Right lobe of liver (tissue), 6 donors: ENCODE results near the gene SLC16A8. TPM values are rescaled to one million over a fixed set of nuclear protein-coding genes. Genes with fewer than 3 reads are reported as not detected.

ENCODE experiments used
- ATAC-seq, 4 donors: fragments of 200-7000 bp; cut with Tn5 transposase; one replicate each; pipeline ENCODE4 v1.9.1; 2020; ENCODE audit warnings: mild to moderate bottlenecking in 4 of 4, moderate library complexity in 4 of 4
- DNase-seq, 3 donors: peaks; one replicate each; pipeline ENCODE4 v3.0.0-alpha.2; 2020
- H3K27ac ChIP-seq, 3 donors: fragments of 200-600 bp; one replicate each; pipeline ENCODE4 v1.8.0; 2022
- H3K27me3 ChIP-seq, 2 donors: fragments of 200-600 bp; one replicate each; pipeline ENCODE4 v1.8.0; 2022
- H3K36me3 ChIP-seq, 4 donors: fragments of 200-600 bp; sonication (generic) in 1 of 4; one replicate each; pipeline versions ENCODE4 v1.5.1 to v1.8.0; 2017 to 2022; ENCODE audit warnings: control low read depth in 1 of 4
- H3K4me1 ChIP-seq, 4 donors: fragments of 200-600 bp; sonication (generic) in 1 of 4; one replicate each; pipeline versions ENCODE4 v1.5.1 to v1.8.0; 2017 to 2022; ENCODE audit warnings: control low read depth in 1 of 4
- H3K4me3 ChIP-seq, 3 donors: fragments of 200-600 bp; one replicate each; pipeline ENCODE4 v1.8.0; 2022
- H3K9me3 ChIP-seq, 4 donors: fragments of 200-600 bp; sonication (generic) in 1 of 4; one replicate each; pipeline versions ENCODE4 v1.5.1 to v1.8.0; 2017 to 2022; ENCODE audit warnings: control low read depth in 1 of 4
- CTCF ChIP-seq, 4 donors: fragments of 200-600 bp in 3 of 4; fragments of 450-650 bp in 1 of 4; IDR thresholded peaks; one replicate each; pipeline versions ENCODE4 v1.5.1 to v1.8.0; 2016 to 2022; ENCODE audit warnings: antibody characterized with exemption in 4 of 4, mild to moderate bottlenecking in 2 of 4
- POLR2A ChIP-seq: fragments of 450-650 bp; IDR thresholded peaks from one replicate; pipeline ENCODE4 v1.6.1; 2017; ENCODE audit warnings: antibody characterized with exemption, mild to moderate bottlenecking
- WGBS: methylation state at CpG from one replicate; pipeline ENCODE4 v1.1.6; 2018; ENCODE audit warnings: low coverage, low lambda C conversion rate; ENCODE audit not compliant: insufficient coverage; ENCODE audit errors: missing lambda C conversion rate; 5-methylcytosine and 5-hydroxymethylcytosine counted together
- intact Hi-C, 2 donors: fragments of 100-400 bp; cut with DNase I; formaldehyde crosslinking; loops; one replicate each; pipeline versions ENCODE4 v1.11.2 to v1.14.1; 2022
- total RNA-seq, 6 experiments: library from RNA; depleted of rRNA in 2 of 6; stranded (reverse); fragments of >200 nt in 2 of 6; fragmentation: NEBNext Ultra II Directional in 3 of 6; extraction: Animal tissue kit (Norgen Biotek cat#: 25700) in 3 of 6; gene quantifications; one replicate each; pipeline versions ENCODE4 v1.1.0 to v1.2.4, GENCODE V29; 2016 to 2023
- donor health status: DM: no; HTN: yes; CAD: no.
- donor health status: DM: no; HTN: no; CAD: no.
- donor health status: DM: no; HTN: no; CAD: no.
- donor health status: DM: no; HTN: yes; CAD: no.
- donor health status: DM: no; HTN: yes; CAD: no.

Gene SLC16A8
- total RNA-seq, 6 experiments from 2014 or later, result not detected

- DNase-seq (peak; percentile 15 to 51 (median 45)), ATAC-seq (no peak)
- intact Hi-C loops, result no loop called here
- H3K27me3 ChIP-seq, result no peaks in the 10 kb centered on the region
- no peaks in the 10 kb centered on the region for H3K9me3 ChIP-seq
- H3K27ac ChIP-seq, result no peak overlapping the region
- peaks cover 0 to 5% (median 0%) of the 10 kb centered on the region in 4 donors for H3K4me1 ChIP-seq
- WGBS, result 30% methylated on average over 2 of the region's 52 CpGs
- H3K4me3 ChIP-seq, result no peak overlapping the region
- no peaks in the 10 kb centered on the region for H3K36me3 ChIP-seq
- TF ChIP-seq POLR2A (no peak), CTCF (IDR thresholded peaks at IDR 0.05) (no peak)
Measured at GRCh38 chr22:38081941-38082828, 1.8 kb downstream of the SLC16A8 start.

- peak in 2 of 3 donors; percentile 21 to 55 for DNase-seq
Measured at GRCh38 chr22:38081636-38081940, 2.4 kb downstream of the SLC16A8 start.

DNA sequence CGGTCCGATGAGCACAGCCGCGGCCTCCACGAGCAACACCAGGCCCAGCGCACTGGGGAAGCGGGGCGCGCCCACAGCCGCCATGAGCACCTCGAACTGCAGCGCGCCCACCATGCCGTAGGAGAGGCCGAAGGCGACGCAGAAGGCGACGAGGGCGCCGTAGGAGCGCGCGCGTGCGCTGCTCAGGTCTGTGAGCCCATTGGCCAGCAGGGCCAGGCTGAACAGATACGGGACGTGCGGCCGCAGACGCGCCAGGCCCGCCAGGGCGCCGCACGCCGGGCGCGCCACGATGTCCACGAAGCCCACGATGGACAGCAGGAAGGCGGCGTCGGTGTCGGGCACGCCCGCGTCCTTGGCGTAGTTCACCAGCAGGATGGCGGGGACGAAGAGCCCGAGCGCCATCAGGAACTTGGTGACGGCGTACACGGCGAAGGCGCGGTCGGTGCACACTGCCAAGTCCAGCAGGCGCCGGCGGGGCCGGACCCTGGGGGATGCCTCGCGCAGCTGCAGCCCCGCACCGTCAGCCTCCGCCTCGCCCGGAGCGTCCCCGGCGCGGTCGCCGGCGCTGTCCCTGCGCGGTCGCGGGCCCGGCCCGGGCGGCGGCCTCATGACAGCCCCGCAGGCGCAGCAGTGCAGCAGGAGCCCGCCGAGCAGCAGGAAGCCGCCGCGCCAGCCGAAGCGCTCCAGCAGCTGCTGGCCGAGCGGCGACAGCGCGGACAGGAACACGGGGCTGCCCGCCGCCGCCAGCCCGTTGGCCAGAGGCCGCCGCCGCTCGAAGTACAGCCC, 2.9 kb downstream of the SLC16A8 start:
- intact Hi-C loops, result no loop called here
- Histone ChIP-seq H3K4me3 (peak overlapping the region in 1 of 3 donors; percentile 31), H3K36me3 (no peaks in the 10 kb centered on the region), H3K27me3 (no peaks in the 10 kb centered on the region), H3K4me1 (peaks cover 0 to 5% (median 0%) of the 10 kb centered on the region in 4 donors), H3K9me3 (no peaks in the 10 kb centered on the region), H3K27ac (no peak overlapping the region)
- TF ChIP-seq POLR2A, result no peak
- TF ChIP-seq CTCF (IDR thresholded peaks at IDR 0.05), result no peak
- DNase-seq (peak; percentile 47 to 58 (median 49)), ATAC-seq (peak; percentile 46 to 59 (median 56))
- WGBS, result 3% methylated on average over 6 of the region's 110 CpGs

More at GRCh38 chr22:38081636-38081940, 2.4 kb downstream of the SLC16A8 start:
- Histone ChIP-seq H3K4me1 (peaks cover 0 to 5% (median 0%) of the 10 kb centered on the region in 4 donors), H3K9me3 (no peaks in the 10 kb centered on the region), H3K4me3 (peak overlapping the region in 1 of 3 donors; percentile 31), H3K27me3 (no peaks in the 10 kb centered on the region), H3K27ac (no peak overlapping the region), H3K36me3 (no peaks in the 10 kb centered on the region)
- intact Hi-C loops, result no loop called here
- no peak for ATAC-seq
- TF ChIP-seq CTCF (IDR thresholded peaks at IDR 0.05) (no peak), POLR2A (no peak)
- WGBS, result no CpG with 5 or more reads among the region's 17 CpGs

DNA sequence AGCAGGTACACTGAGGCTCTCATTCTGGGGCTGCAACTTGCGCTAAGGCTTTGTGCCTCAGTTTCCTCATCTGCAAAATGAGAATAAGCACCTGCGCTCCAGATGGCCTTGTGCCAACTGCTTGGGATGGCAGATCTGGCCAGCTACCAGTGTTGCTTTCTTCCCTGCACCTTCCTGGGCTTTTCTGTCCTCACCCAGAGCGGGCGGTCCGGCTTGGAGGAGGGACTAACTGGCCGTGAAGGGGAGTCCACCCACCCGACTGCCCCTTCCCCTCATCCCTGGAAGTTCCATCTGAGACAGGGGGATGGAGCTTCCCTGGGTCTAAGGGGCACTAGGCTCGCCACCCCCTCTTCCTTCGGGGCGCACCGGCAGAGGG, 3.5 kb downstream of the SLC16A8 start:
- 70% methylated on average over 2 of the region's 11 CpGs for WGBS
- Histone ChIP-seq H3K27ac (no peak overlapping the region), H3K4me1 (peaks cover 0 to 5% (median 0%) of the 10 kb centered on the region in 4 donors), H3K9me3 (no peaks in the 10 kb centered on the region), H3K4me3 (no peak overlapping the region), H3K27me3 (no peaks in the 10 kb centered on the region), H3K36me3 (no peaks in the 10 kb centered on the region)
- intact Hi-C loops, result no loop called here
- TF ChIP-seq POLR2A, result no peak
- no peak for TF ChIP-seq CTCF (IDR thresholded peaks at IDR 0.05)
- DNase-seq (peak in 2 of 3 donors; percentile 13 to 43), ATAC-seq (no peak)
